K562 (cell line): ENCODE measurements around the gene NKIRAS1. TPM values are rescaled to one million over a fixed set of nuclear protein-coding genes. Genes with fewer than 3 reads are reported as not detected.
A peak's percentile ranks its signal among the peaks of the same experiment; 100 is the strongest.

Experiments
- CCAR2 ChIP-seq: fragments of 200-400 bp; formaldehyde crosslinking; IDR thresholded peaks from 2 replicates; pipeline ENCODE4 v1.6.1; 2017; ENCODE audit warnings: mild to moderate bottlenecking, low read depth, low read length
- FOSL1 ChIP-seq: fragments of 200-800 bp; sonication (Bioruptor generic); conservative IDR thresholded peaks from 2 replicates; pipeline ENCODE4 v1.6.1; 2016; ENCODE audit warnings: missing genetic modification characterization, missing compliant biosample characterization
- GMEB1 ChIP-seq: fragments of 250-450 bp; sonication (Bioruptor Pico); IDR thresholded peaks from 2 replicates; pipeline ENCODE4 v1.4.0; 2020; ENCODE audit warnings: mild to moderate bottlenecking
- KDM2B ChIP-seq: fragments of 250-450 bp; sonication (Bioruptor Pico); IDR thresholded peaks from 2 replicates; pipeline ENCODE4 v1.8.0; 2021; ENCODE audit warnings: mild to moderate bottlenecking, moderate library complexity
- KDM5B ChIP-seq: fragments of 200-600 bp; sonication (generic); IDR thresholded peaks from 2 replicates; pipeline ENCODE4 v1.6.1; 2012; ENCODE audit warnings: low read depth, mild to moderate bottlenecking, moderate library complexity, low read length, control low read depth, inconsistent platforms; ENCODE audit not compliant: insufficient replicate concordance
- MECOM ChIP-seq: fragments of 250-450 bp; sonication (Bioruptor Pico); IDR thresholded peaks from 2 replicates; pipeline ENCODE4 v1.8.0; 2022; ENCODE audit warnings: inconsistent platforms
- NFYB ChIP-seq: IDR thresholded peaks from 2 replicates; pipeline ENCODE4 v1.6.1; 2011; ENCODE audit warnings: mild to moderate bottlenecking, moderate library complexity; ENCODE audit not compliant: insufficient read length; ENCODE audit errors: extremely low read depth
- NR0B1 ChIP-seq: fragments of 450-650 bp; IDR thresholded peaks from one replicate; pipeline ENCODE4 v1.6.1; 2018; ENCODE audit warnings: mild to moderate bottlenecking, moderate library complexity; ENCODE audit not compliant: partially characterized antibody
- NR2C2 ChIP-seq, 2 experiments: fragments of 200-800 bp in 1 of 2; sonication (Bioruptor generic) in 1 of 2; sonication (generic) in 1 of 2; formaldehyde crosslinking in 1 of 2; IDR thresholded peaks; 2 replicates each; pipeline versions ENCODE4 v1.6.1 to v1.8.0; 2016 to 2022; ENCODE audit warnings: mild to moderate bottlenecking in 1 of 2, missing compliant biosample characterization in 1 of 2, missing genetic modification characterization in 1 of 2, missing genetic modification reagents in 1 of 2
- SRF ChIP-seq, 2 experiments: fragments of 250-450, 450-650 bp in 1 of 2; sonication (Bioruptor Pico) in 1 of 2; sonication (generic) in 1 of 2; formaldehyde crosslinking; IDR thresholded peaks; 2 replicates each; pipeline versions ENCODE4 v1.5.0 to v1.5.1; 2020 to 2022; ENCODE audit warnings: mild to moderate bottlenecking in 1 of 2, missing genetic modification reagents in 1 of 2
- SRSF1 ChIP-seq: fragments of 200-400 bp; formaldehyde crosslinking; IDR thresholded peaks from 2 replicates; pipeline ENCODE4 v1.6.1; 2017; ENCODE audit warnings: mild to moderate bottlenecking, low read depth, low read length, moderate library complexity
- TEAD4 ChIP-seq, 2 experiments: sonication (generic) in 1 of 2; formaldehyde crosslinking in 1 of 2; IDR thresholded peaks; 2 replicates each; pipeline versions ENCODE4 v1.6.1 to v1.8.0; 2012 to 2022; ENCODE audit warnings: borderline replicate concordance in 1 of 2, inconsistent platforms in 1 of 2, low read length in 1 of 2, mild to moderate bottlenecking in 1 of 2, missing genetic modification reagents in 1 of 2
- TRIM28 ChIP-seq: fragments of 450-650 bp; IDR thresholded peaks from 2 replicates; pipeline ENCODE4 v1.6.1; 2017
- ZMIZ1 ChIP-seq, 2 experiments: fragments of 150-350 bp in 1 of 2; IDR thresholded peaks; 2 replicates each; pipeline ENCODE4 v1.6.1; 2012 to 2016; ENCODE audit warnings: low read depth in 2 of 2, low read length in 2 of 2, mild to moderate bottlenecking in 1 of 2, moderate library complexity in 1 of 2
- ZNF76 ChIP-seq: fragments of 250-450 bp; sonication (Bioruptor Pico); IDR thresholded peaks from 2 replicates; pipeline ENCODE4 v1.4.0; 2020; ENCODE audit warnings: mild to moderate bottlenecking, moderate library complexity, borderline replicate concordance
- ZNF764 ChIP-seq: fragments of 250-450 bp; sonication (Bioruptor Pico); IDR thresholded peaks from 2 replicates; pipeline ENCODE4 v1.4.0; 2020; ENCODE audit warnings: low read depth, mild to moderate bottlenecking, moderate library complexity
- ZNF766 ChIP-seq: fragments of 200-800 bp; sonication (Bioruptor generic); conservative IDR thresholded peaks from 2 replicates; pipeline ENCODE4 v1.6.1; 2016; ENCODE audit warnings: missing genetic modification characterization, missing compliant biosample characterization
- ZNF785 ChIP-seq: fragments of 250-450 bp; sonication (Bioruptor Pico); IDR thresholded peaks from 2 replicates; pipeline ENCODE4 v1.4.0; 2020; ENCODE audit warnings: mild to moderate bottlenecking
- polyA plus RNA-seq, 8 experiments: library from polyadenylated mRNA; depleted of rRNA in 4 of 8; stranded (reverse) in 5 of 8; unstranded in 3 of 8; fragments of >200 nt; fragmentation: Nextera tagmentation in 2 of 8; fragmentation: Illumina TruSeq in 1 of 8; extraction: Ambion mirVana in 2 of 8; extraction: Trizol in 1 of 8; gene quantifications; 2 replicates each; pipeline versions ENCODE4 v1.2.1 to v1.2.3, GENCODE V29; 2011 to 2014; ENCODE audit warnings: inconsistent platforms in 1 of 8, missing spikeins in 1 of 8
- total RNA-seq, 7 experiments: library from RNA; depleted of rRNA in 6 of 7; stranded (reverse); fragments of >200 nt in 6 of 7; fragmentation: Illumina TruSeq in 2 of 7; extraction: Trizol in 2 of 7; gene quantifications; 2 replicates each; pipeline versions ENCODE4 v1.2.1 to v1.2.3, GENCODE V29; 2011 to 2021; ENCODE audit warnings: low replicate concordance in 1 of 7

Gene NKIRAS1
- total and polyA plus RNA-seq, 9 of the 15 experiments (the other 6 are each of a cell fraction or from before 2014, with no cell fraction given) = 5.1 to 10.3 (median 6.3) TPM

GRCh38 chr3:23945913-23946687 is 29.3 kb upstream of the NKIRAS1 start (continued):
- TF ChIP-seq NFYB = no peak
- TF ChIP-seq ZNF785 (CRISPR knock-in tag) = no peak
- TF ChIP-seq NR2C2 (CRISPR knock-in tag; IDR thresholded peaks at IDR 0.05) = no peak; the same call in 1 of the 2 replicates
- TF ChIP-seq NR2C2 (tag; IDR thresholded peaks at IDR 0.05) = peak; percentile 77
- peak; percentile 60 for TF ChIP-seq FOSL1 (tag)
- peak; percentile 68 for TF ChIP-seq KDM5B
- peak; percentile 87 for TF ChIP-seq TEAD4 (IDR thresholded peaks at IDR 0.05; ENCODE audit: low read length)
- peak; percentile 89 for TF ChIP-seq TEAD4 (CRISPR knock-in tag; IDR thresholded peaks at IDR 0.05; ENCODE audit: borderline replicate concordance)
- no peak for TF ChIP-seq SRF (CRISPR knock-in tag; IDR thresholded peaks at IDR 0.05)
- no peak; the same call in 1 of the 2 replicates for TF ChIP-seq MECOM
- TF ChIP-seq ZNF764 (CRISPR knock-in tag) = no peak
- TF ChIP-seq SRSF1 = no peak
- no peak for TF ChIP-seq NR0B1
- 0 out of 2 replicates have a peak, but pooled peaks have one; percentile 26 for TF ChIP-seq ZNF76
- TF ChIP-seq CCAR2 = no peak
- no peak; the same call in 1 of the 2 replicates for TF ChIP-seq GMEB1 (CRISPR knock-in tag)
- peak in 1 of 2 experiments; percentile 30; a peak in 1 of 4 replicates for TF ChIP-seq ZMIZ1 (IDR thresholded peaks at IDR 0.05; ENCODE audit: low read depth in 2 of 2, low read length in 2 of 2)
- peak; percentile 74; the same call in 1 of the 2 replicates for TF ChIP-seq ZNF766 (CRISPR knock-in tag)
- no peak; the same call in 1 of the 2 replicates for TF ChIP-seq TRIM28
- TF ChIP-seq KDM2B (CRISPR knock-in tag) = peak; percentile 97
